ENCODE measurements around the gene HIPK2. TPM values are rescaled to one million over a fixed set of nuclear protein-coding genes. Genes with fewer than 3 reads are reported as not detected.
"Not testable (repeated sequence)": the region's sequence is repeated elsewhere in the genome, so short reads cannot be mapped to it uniquely, and the experiment has no call there.

Gene HIPK2
- polyA plus RNA-seq, 1 donor = 10.4 TPM

DNA sequence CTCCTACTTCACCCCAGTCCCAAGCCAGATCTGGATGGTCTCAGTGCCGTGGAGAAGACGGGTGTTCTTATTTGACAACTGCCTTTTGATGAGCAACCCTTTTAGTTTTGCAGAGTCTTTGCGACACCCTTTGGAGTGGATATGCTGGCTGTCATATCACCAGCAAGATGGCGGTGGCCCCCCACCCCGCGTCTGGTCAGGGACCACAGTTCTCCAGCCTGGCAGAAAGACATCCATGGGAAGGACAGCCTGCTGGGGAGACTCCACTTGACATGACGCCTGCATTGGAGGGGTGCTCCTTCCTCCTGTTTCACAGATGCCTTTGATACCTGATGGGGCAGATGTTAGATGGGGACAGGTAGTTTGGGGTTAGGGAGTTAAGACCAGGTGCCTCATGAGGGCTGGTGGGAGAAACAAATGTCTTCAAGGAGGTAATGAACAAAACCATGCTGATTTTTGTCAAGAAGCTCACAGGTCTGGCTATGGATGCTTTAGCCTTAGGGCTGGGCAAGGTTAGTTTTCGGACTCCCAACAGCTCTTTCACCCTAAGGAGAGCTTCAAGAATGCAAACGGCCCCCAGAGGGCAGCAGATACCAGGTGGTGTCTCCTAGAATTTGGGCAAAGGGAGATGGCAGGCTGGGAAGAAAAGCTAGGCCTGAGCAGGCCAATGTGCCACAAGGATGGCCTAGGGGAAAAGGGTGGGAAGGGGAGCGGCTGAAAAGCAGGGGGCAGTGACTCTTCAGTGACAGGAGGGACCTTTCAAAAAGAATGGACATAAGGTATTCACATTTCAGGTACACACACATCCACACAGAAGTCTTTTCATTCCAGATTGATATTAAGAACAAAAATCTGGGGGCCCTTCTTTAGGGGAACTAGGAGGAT lies 159.1 kb downstream of the HIPK2 start:
- peak; percentile 17 for DNase-seq

DNA sequence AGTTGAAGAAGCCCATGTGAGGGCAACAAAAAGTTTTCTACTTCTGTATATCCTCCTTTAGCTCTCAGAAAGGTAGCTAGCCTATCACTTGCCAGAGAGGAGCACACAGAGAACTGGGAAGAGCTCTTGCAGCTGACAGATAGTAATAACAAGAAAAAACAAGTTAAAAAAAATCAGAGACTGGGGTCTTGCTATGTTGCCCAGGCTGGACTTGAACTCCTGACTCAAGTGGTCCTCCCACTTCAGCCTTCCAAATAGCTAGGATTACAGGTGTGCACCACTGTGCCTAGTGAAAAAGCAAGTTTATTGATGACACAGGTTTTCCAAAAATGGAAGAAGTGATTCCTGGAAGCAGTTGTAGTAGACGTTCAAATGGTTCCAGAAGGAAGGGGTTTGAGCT lies 160.7 kb downstream of the HIPK2 start:
- no peak for DNase-seq

DNA sequence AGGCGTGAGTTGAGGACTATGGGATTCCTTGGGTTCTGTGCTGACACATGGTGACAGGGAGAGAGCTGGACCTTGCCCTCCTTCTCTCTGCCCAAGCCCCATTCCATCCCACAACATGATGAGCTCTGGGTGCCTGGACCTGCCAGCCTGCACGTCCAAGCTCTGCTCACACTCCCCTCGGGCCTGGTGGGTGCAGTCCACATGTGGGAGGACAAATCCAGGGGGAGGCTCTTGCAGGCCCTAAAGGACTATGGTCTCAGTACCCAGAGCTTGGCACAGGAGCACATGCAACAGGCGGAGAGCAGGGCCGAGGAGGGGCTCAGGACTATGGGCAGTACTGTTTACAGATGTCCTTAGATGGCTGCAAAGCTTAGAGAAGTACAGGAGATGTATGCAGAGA lies 162.9 kb downstream of the HIPK2 start:
- no peak for DNase-seq

DNA sequence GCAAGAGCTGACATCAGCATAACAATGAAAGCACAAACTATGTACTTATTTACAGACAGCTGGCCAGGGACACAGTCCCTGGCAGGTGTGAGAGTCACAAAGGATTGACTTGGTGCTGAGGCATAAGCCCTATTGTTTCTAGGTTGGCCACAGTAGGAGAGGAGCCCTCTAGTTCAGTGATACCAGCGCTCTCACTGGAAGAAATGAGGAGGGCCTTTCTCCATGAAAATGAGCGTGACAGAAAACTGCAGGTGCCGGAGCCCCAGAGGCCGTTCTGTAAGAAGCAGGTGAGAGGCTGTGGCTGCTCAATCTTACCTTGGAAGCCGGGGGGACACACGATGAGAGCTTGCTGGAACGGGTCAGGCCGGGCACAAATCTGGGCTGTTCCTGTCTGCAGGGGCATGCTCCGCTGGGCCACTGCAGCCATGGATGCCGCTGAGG lies 163.8 kb downstream of the HIPK2 start:
- no peak for DNase-seq

DNA sequence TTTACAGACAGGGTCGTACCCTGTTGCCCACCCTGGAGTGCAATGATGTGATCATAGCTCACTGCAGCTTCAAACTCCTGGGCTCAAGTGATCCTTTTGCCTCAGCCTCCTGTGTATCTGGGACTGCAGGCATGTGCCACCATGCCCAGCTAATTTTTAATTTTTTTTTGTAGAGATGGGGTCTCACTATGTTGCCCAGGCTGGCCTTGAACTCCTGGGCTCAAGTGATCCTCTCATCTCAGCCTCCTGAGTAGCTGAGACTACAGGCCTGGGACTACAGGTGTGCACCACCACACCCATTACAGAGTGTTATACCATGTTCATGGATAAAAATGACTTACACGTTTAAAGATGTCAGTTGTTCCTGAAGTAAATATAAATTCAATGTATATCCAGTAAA lies 166.2 kb downstream of the HIPK2 start:
- DNase-seq = not testable (repeated sequence)

DNA sequence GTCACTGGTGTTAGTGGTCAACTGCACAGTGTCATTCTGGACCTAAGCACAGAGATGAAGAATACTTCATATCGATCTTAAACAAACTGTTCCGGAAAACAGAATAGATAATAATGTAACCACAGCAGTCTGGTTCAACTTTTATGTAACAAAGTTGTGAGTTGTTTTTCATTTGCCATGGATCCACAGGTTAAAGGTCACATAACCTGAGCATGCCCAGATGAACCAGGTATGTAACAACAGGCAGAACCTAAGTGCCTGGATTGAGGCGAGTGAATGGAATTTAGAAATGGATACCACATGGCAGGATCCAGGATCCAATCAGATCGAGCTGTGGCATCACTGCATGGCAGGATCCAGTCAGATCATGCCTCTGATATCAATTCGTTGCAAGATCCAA lies 167.2 kb downstream of the HIPK2 start:
- no peak for DNase-seq

DNA sequence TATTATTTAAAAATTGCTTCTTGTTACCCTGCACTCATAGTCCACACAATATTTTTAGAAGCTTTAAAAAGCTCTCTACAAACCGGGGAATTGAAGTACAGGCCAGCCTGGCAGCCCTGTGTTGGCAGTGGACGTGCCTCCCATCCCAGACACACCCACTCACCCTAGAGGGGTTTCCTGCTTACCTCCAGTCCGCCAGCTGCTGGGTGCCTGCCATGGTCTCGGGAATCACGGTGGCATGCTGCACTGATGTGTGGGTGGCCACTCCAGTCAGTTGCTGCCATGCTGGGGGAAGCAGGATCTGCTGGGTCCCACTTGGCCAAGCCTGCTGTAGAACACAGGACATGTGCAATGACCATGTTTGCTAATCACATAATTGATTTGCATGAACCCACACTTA lies 173.9 kb downstream of the HIPK2 start:
- no peak for DNase-seq

DNA sequence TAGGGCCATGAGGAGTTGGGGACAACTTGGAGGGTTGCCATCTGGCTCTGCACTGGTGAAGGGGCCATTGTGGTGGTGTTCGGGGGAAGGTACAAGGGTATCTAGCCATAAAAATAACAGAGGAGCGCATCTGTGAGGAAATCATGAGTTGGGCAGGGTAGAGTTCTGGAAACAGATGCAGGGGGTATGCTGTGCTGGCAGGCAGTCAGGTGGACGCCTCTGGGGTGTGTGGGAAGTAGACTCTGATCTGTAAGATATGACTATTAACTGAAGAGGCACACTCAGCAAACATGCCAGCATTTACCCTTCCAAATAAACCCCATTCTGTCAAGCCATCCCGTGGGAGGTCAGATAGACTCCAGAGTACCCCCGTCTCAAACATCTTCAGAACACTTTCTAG lies 174.5 kb downstream of the HIPK2 start:
- DNase-seq = no peak

DNA sequence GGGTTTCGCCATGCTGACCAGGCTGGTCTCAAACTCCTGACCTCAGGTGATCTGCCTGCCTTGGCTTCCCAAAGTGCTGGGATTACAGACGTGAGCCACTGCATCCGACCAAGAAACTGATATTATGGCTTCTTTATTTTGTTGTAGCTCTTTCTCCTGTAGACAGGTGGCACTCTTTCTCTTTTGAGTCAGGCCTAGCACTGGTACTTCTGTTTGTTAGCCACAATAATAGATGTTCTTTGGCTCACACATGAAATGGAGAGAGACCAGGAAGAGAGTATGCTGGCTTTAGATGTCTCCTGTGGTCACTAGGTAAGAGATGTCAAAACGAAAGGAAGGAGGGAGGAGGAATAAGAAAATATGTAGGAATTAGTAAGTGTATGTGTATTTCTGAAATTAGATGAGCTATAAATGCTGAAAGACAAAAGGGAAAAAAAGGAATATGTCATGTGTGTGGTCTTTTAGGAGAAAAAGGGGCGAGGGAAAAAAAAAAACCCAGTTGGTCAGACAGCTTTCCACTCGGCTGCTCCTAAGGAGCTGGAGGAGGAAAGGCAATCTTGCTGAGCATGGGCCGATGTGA lies 175.6 kb downstream of the HIPK2 start:
- DNase-seq = peak; percentile 21

DNA sequence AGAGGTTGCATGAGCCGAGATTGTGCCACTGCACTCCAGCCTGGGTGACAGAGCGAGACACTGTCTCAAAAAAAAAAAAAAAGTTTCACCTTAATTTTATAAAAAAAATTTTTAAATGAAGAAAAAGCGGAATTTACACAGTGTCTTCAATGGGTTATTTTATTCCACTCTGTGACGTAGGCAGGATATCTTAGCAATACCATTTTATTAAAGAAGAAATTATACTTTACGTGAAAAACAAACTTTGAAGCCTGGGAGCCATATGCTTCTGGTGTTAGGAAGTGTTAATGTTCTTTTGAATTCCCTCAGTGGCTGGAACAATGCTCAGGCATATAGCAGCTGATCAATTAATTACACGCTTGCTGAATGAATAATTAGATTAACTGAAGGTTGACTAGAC lies 176.6 kb downstream of the HIPK2 start:
- DNase-seq = no peak

DNA sequence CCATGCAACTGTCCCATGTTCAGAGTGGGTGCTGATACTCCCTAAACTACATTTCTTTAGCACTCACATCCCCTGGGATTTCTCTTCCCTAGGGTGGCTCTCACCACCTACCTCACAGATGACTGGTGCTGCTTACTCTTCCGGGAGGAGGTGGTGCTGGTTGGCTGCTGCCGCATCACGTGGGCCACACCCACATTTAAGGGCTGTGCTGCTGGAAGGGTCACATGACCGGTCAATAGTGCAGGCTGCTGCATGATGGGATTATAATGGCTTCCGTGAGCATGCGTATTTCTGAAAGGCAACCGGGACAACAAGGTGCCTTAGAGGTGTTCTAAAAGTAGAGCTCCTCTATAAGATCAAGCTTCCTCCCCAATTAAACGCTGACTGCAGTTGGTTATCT lies 177.5 kb downstream of the HIPK2 start:
- no peak for DNase-seq

DNA sequence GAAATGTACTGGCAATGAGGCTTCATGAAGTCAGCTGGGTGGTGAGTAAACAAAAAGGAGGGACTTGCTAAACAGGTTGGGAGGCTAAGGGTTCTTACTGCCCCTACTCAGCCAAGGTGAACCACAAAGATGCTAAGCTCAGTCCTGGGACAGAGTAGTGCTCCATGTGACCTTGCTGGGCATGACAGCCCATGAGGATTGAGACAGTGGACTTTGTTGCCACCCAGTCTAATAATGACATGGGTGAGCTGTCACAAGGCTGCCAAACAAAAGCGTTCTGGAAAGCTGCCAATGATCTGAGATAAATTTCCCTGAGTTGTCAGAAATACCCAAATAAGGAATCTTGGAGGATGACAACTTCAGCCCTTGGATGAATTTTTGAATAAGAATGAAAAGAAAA lies 179.2 kb downstream of the HIPK2 start:
- DNase-seq = no peak

DNA sequence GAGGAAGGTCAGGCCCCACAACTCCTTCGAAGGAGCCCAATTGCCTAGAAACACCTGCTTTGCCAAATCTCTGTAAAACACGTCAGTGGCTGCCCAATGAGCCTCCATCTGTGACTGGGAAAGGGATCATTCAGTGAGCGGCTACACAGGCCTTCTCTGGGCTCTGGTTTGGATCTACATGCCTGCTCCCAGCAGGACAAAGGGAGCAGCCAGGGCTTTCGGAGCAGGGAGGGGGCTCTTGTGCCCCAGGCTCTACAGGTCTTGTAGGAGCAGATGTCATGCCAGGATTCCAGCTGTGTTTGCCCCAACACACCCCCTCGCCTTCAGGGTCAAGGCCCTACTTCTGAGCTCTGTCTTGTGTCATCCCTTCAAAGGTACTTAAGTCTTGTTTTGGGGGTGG lies 180.8 kb downstream of the HIPK2 start:
- no peak for DNase-seq

DNA sequence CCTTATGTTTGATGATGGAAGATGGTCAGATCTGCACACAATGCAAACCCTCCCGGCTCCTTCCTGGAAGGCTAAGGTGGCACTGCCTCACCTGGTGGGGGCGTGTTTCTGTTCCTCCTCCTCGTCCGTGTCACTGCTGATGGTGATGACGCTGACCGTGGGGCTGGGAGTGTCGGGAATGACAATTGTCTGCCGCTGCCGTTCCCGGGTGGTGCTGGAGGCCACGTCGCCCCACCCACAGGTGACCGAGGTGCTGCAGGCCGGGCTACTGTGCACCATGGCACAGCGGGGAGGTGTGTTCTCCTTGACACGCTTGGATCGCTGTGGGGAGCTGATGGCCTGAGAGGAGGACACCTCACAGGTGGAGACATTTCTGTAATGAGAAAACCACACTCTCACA lies 181.2 kb downstream of the HIPK2 start:
- no peak for DNase-seq

DNA sequence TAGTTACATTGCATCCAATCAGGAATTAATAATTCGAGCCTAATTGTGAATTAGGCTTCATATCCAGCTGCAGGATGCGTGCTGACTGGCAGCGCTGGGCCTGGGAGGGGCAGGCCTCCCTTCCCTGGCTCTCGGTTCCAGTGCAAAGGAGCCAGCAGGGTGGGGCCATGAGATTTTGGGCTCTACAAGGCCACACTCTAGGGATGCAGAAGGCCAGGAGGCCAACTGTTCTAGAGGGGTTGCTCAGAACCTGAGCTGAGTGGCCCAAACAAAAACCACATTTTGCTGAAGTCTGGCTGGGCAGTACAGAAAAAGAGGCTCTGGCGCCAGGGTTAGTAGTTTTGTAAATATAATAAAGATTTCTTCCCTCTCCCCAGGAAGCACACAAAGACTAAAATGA lies 182.0 kb downstream of the HIPK2 start:
- DNase-seq = no peak

DNA sequence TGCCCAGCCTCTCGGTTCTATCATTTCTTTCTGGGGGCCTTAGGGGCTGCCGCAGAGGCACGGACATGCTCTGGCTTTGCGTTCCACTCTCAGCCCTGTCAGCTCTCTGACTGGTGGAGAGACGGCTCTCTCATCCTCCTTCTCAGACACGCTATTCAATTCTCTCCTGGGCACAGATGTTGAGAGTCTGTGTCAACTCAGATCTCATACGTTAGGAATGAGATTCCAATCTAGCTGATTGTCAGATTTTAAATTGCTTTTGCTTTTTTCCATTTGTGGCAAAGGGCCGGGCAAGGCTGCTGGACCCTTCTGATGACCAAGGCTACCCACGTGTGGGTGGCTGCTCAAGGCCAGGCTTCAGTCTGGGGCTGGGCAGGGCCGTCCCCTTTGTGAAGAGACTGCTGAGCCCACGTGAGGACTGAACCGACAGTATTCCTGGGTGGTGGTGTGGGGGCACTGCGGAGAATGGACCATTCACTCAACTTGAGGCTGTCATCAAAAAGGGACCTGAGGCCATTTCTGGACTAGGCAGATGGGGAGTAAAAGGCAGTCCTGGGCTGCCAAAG lies 182.8 kb downstream of the HIPK2 start:
- no peak for DNase-seq

DNA sequence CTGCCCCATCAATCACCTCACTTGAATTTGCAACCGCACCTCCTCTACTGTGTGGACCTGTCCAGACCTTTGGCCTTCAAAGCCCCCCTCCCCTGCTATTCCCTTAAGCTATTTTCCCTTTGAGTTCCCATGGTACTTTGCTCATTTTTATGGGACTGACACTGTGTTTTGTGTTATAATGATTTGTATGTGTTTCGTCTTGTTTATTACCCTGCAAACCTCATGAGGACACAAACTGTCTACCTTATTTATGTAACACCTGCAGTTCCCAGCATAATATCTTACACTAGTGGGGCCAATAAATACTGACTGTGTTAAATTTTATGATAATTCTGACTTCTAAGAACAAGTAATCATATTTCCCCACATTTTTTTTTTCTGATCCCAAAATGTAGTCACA lies 183.7 kb downstream of the HIPK2 start:
- no peak for DNase-seq

DNA sequence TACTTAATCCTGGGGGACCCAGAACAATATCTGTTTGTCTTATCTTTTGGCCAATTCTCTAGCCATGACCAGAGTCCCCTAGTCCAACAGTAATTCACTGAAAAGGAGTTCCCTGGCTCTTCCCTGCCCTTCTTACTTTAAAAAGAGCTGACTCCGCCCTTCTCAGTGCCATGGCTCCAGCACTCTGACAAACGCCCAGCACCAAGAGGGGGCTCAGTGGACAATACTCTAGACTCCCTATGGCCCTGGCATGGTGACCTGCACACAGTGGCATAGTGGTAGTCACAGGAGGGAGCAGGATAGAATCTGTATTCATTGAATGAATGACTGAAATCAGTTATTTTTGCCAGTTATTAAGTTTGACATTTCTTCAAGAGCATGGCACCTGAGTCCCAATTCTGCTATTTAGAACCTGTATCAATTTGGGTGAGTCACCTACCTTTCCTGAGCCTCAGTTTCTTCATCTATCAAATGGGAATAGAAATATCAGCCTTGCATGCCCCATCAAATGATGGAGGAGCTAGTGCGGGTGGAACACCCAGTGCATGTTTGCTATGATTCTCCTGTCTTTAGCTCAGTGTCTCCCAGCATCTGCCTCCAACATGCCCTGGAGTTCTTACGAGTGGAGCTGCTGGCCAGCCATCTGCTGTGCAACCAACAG lies 184.9 kb downstream of the HIPK2 start:
- DNase-seq = no peak

DNA sequence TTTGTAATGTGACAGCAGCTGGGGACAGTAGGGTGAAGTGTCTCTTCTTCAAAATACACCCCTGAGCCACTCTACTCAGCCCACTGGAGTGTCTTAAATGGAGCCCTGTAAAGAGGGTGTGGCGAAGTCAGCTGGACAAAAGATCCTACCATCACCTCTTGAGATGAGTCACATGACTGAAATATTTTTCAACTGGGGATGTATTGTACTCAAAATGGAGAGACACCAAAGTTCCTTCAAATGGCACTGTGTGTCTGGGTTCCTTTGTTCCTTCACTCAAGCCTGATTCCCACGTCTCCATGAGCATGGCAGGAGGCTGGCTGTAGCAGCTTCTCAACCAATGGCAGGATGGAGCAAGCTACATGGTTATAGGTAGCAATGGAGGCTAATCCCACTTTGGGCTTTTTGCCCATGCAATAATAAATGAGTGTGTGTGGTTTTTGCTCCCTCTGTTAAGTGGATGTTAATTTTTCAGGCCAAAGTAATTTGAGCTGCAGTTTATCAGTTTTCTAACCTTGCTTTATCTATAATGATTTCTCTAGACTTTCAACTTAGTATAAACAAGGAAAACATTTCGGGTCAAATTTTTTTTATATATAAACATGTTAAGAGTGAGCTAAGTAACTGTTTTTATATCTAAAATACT lies 186.1 kb downstream of the HIPK2 start:
- no peak for DNase-seq

DNA sequence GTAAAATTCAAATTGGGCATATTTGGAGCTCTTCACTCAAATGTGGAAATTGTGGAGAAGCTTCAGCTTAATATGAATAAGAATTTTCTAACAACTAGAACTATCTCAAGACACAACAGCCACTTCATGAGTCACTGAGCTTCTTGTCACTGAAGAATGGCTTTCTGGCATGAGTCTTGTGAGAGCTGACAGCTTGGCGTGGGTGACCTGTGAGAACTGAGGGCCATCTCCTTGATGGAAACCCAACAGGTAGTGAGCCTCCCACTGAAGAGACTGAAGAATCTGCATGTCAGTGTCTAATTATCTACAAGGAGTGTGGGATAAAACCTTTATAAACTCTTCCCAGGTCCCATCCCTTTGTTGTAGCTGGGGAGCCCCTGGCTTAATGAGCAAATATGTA lies 188.3 kb downstream of the HIPK2 start:
- DNase-seq = no peak

DNA sequence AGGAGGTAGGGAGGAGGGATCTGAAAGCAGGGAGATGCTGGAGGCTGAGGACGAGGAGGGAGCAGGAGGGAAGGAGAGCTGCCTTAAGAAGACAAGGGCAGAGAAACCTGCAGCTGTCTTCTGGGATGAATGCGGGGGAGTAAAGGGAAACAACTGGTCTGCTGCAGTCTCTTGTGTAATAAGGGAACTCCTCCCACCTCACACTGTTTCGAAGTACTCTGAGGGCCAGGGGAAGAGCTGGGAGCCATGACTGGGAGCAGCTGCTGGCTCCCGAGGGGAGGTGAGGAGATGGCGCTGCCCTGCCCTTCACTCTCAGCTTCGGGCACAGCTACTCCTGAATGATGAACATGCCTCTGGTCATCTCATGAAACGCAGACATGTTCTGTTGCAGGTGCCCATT lies 189.2 kb downstream of the HIPK2 start:
- DNase-seq = no peak

DNA sequence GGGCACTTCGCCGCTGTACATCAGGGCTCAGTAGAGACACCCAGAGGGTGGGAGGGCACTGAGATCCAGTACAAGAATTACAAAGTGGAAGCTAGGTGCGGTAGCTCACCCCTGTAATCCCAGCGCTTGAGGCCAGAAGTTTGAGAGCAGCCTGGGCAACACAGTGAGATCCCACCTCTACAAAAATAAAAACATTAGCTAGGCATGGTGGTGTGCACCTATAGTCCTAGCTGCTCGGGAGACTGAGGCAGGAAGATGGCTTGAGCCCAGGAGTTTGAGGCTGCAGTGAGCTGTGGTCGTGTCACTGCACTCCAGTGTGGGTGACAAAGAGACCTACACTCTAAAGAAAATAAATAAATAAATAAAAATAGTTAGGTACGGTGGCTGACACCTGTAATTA lies 190.3 kb downstream of the HIPK2 start:
- no peak for DNase-seq

DNA sequence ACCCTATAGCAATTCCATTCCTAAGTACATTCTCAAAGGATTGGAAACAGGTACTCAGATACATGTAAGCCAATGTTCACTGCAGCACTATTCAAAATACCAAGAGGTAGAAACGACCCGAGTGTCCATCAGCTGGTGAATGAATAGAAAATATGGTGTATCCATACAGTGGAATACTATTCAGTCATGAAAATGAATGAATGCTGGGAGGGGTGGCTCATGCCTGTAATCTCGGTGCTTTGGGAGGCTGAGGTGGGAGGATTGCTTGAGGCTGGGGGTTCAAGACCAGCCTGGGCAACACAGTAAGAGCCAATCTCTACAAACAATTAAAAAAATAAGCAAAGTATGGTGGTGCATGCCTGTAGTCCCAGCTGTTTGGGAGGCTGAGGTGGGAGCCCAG lies 191.5 kb downstream of the HIPK2 start:
- no peak for DNase-seq
